Fibroblast of skin of back (primary cell): Measurements from ENCODE around the gene PCDH1.
"Not testable (repeated sequence)": the region's sequence is repeated elsewhere in the genome, so short reads cannot be mapped to it uniquely, and the experiment has no call there.

Source experiments
- DNase-seq: peaks from one replicate; pipeline ENCODE4 v3.0.0-alpha.2; 2013

PCDH1 gene

GRCh38 chr5:141898448-141899049, 20.3 kb upstream of the PCDH1 start:
- no peak for DNase-seq

DNA sequence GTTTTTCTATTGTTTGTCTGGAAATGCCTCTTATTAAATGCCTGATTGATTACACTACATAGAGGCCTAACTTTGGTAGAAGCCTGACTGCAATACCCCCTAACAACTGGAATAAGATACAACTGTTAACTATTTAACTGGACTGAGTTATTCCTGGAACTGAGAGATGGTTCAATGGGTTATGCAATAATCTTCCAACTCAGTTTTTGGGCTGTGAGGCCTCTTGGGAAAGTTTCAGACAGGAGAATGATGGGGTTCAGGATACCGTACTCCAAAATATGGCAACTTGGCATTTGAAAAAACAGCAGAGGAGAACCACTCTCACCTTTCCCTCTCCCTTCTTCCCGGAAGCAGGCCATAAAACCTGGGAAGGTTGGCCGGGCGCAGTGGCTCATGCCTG, 19.2 kb upstream of the PCDH1 start:
- DNase-seq: no peak

DNA sequence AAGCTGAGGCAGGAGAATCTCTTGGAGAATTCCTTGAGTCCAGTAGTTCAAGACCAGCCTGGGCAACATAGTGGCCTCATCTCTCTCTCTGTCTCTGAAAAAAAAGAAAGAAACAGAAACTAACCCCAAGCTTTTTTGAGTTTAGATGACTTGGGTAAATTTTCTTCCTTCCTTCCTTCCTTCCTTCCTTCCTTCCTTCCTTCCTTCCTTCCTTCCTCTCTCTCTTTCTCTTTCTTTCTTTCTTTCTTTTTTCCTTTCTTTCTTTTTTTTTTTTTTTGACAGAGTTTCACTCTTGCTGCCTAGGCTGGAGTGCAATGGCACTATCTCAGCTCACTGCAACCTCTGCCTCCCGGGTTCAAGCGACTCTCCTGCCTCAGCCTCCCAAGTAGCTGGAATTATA, 12.2 kb upstream of the PCDH1 start:
- not testable (repeated sequence) for DNase-seq

DNA sequence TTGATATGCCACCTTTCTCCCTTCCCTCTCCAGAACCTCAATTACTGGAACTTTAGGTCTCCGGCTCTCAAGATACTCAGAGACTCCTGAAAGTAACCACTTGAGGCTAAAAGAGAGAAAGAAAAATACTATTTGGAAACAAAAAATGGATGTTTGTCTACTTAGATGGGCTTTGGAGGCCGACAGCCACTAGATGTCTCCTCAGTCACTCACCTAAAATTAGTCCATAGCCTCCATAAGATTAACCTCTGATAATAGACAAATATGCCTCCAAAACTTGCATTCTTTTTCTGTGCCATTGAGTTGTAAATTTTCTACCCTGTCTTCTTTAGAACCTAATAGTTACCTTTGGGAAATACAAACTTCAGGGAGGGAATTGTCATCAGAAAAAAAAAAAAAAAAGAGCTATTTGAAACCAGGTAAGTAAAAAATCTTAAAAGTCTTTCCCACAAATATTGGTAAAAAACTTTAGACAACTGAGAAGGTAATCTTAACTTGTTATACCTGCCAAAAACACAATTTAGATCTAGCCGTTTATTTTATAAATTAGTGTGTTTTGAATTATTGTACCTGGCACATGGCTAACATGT, 11.2 kb upstream of the PCDH1 start:
- no peak for DNase-seq

GRCh38 chr5:141883892-141884318, 5.7 kb upstream of the PCDH1 start:
- DNase-seq: no peak

- DNase-seq: peak; percentile 44
Observed at GRCh38 chr5:141883184-141883891, 5.1 kb upstream of the PCDH1 start.

DNA sequence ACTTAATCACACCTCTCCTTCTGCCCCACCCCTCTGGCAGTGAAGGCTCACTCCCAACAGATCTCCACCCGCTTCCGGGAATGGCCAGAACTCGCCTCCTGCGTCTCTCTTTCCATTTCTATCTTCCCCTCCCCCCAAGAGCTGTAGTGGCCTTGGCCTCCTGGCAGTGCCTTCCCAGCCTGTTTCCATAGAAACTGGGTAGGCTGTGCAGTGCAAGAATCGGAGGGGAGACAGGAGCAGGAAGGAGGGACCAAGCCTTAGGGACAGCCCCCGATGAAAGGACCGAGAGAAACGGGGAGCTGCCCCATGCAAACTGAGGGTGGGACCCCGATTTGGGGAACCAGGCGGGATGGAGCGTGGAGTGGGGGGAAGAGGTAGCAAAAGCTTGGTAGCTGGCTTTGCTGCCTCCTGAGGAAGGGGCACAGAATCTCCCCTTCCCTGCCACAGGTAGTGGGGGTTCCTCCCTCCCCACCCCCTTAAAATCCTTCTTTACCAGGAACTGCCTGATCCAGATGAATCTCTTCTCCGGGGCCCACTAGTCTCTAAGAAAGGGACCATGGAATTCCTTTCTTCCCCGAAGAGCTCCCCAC, 4.5 kb upstream of the PCDH1 start:
- no peak for DNase-seq

DNA sequence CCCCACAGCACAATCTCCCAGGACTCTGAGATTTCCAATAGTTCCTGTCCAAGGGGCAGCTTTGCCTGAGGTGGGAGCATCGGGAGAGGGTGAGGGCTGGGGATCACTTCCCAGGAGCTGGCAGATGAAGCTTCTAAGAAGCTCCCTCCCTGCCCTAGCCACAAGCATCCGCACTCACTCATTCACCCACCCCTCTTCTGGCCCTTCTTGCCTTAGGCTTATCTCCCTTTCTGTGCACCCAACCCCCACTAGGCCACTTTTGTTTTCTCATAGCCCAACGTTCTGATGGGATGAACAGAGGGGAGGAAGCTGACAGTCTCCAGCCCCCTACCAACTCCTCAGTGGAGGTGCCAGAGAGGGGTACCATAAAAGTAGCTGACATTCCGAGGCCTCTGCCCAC, 3.7 kb upstream of the PCDH1 start:
- no peak for DNase-seq

GRCh38 chr5:141880961-141881801, 3.0 kb upstream of the PCDH1 start:
- DNase-seq: no peak

DNA sequence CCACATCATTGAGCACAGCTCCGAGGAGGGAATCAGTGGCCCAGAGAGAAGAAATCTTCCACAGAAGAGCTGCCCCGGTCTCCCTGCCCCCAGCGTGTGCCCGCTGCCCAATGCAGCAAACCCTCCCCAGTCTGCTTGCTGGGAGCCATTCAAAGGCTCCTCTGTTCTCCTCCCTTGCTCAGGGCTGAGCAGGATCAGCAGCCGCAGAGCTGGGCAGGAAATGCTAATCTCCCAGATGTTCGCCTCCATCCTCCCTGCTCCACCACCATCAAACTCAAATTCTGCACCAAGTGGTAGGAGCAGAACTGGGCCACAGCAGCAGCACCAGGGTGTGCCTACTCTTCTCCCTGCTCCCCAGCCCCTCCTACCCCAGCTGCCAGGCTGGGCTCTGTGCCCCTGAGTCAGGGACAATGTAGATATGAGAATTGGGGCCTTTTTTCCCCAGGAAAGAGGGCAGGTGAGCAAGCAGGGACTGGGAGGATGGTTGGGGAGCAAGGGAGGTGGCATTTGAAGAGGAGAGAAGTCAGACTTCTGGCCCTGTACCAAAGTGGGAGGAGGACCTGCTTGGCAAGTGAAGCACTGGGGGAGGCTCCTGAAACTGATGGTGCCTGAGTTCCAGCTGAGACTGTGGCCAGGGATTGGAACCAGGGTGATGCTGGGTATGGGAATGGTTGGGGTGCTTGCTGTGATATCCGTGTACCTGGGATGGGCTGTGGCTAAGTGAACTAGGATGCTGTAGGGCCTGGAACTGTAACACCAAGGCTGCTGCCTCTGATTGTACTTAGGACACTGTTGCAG, 1.9 kb upstream of the PCDH1 start:
- no peak for DNase-seq

DNA sequence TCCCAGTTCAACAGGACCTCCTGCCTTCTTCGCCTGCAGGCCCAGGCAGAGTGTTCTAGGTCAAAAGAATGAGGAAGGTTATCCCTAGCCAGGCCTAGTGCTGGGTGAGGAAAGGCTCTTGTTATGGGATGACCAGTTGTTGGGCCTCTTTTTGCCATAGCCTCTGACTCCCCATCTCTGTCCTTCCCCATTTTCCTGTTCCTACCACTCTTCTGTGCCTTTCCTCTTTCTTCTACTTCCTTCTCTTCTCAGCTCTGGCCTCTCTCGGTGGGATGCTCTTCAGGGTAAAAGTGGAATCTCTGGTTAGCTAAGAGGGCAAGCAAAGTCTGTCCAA, 1.2 kb upstream of the PCDH1 start:
- DNase-seq: no peak

DNA sequence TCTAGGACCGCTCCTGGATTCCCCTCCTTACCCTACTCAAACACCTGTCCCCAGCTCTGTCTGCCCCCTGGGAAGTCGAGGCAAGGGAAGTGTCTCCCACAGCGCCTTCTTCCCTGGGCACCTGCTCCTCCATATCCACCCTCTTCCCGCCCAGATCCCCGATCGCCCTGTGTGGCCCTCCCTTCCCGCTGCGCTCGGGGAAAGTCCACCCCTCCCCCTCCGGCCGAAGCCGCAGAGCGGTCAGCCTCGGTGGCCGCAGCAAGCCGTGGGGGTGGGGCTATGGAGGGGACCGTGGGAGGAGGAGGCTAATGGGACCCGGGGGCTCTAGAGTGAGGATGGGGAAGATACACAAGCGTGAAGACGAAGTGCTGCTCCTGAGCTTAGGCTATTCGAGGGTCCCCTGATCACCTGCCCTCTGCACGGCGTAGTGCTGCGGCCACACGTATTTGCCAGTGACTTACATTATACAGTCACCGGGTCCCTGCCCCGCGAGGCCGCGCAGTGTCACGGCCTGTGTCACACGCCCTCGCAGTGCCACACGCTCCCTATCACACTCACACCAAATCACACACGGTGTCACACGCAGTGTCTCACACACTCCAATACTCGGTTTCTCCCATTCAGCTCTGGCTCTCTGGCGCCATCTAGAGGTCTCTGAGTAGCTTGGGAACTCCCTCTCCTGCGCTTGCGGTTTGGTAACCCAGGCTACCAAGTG, 658 bp upstream of the PCDH1 start:
- peak; percentile 90 for DNase-seq

DNA sequence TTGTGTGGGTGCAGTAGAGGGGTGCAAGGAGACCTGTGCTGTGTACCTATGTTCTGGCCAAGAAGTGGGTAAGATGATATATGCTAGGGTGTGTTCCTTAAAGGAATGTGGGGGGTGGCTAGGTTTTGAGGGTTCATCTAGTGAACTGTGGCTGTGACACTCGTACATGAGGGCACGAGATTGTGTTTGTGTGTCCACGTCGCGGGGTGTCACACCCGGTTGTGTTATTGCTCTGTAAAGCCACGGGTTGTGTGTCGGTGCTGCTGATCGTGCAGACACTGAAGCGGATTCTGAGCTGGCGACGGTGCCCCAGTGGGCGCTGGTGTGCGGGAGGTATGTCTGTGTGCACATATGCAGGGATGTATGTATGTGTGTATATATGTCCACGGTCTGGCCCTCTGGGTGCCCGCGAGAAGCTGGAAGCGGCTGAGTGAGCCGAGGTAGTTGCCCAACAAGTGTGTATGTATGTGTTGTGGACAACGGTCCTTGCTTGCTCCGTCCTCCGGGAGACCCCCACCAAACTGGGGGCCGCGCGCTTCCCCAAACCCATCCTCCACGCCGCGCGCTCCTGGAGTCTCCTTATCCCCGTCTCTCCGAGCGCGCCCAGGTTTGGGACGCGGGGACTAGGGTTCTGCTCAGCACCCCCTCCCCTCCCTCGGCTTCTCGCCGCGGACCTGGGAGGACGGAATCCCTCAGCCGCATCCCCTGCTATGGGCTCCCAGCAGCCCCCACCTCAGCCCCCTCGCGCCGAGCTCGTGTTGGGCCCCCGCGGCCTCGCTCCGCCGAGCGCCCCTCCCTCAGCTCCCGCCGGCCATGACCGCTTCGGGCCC, 639 bp downstream of the PCDH1 start:
- DNase-seq: no peak

DNA sequence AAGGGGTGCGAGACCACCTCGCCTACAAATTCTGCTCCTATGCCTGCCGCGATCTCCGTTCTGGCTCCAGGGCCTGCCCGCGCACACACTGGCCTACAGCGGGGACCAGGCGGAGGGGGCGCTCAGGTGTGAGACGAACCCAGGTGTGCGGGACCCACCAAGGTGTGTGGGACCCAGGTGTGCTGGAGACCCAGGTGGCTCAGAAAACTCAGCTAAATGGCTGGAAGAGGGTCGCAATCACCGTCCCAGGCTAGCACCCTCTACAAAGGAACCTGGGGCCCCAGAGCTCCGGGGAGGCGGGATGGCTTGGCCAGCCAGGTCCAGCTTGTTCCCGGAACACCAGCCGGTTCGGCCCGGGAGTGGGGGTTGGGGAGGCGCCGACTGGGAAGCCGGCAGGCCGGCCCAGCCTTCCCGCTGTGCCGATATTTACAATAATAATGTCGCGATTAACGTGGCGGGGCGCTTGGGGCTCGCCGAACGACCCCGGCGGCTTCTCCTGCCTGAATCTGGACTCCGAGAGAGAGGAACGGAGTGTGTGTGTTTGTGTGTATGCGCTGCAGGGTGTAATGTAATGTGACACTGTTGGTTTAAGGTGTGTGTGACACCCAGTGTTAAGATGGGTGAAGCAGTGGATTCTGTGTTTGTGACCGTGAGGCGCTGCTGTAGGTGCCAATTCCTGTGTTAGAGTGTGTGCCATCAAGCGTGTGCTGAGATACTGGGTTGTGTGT, 1.4 kb downstream of the PCDH1 start:
- DNase-seq: no peak

DNA sequence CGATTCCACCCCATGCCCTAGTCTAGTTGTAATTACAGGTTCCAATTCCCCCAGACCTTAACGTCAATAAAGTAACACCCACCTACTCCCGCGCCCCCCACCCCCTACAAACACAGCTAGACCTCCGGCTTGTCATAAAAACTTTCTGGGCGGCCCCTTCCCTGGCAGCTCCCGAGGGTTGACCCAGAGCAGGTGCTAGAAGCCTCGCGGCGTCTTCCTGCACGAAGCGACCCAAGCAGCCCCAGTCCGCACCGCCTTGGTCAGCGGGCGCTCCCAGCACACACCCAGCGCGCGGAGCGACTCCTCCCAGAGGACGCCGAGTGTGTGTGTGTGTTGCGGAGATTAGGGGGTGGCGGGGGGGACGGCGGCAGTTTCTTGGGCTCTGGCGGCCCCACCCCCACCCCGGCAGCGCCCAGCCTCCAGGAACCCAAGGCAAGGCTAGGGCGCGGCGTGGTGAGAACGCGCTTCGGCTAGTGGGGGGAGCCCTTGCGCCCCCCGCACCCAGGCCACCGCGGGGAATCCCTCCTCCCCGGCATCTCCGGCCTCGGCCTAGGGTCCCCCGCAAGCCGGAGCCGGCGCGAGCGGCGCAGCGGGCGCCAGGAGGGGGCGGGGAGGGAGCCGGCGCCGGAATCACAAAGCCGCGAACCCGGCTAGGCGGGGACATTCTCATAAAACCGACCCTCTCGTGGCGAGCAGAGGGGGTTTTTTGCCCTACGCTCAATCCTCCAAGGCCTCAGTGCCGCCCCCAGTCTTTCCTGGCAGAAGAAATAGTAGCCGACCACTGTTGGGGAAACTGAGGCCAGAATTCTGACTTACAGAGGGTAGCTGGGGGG, 2.2 kb downstream of the PCDH1 start:
- DNase-seq: no peak

- no peak for DNase-seq
Observed at GRCh38 chr5:141875022-141875740, 3.0 kb downstream of the PCDH1 start.

DNA sequence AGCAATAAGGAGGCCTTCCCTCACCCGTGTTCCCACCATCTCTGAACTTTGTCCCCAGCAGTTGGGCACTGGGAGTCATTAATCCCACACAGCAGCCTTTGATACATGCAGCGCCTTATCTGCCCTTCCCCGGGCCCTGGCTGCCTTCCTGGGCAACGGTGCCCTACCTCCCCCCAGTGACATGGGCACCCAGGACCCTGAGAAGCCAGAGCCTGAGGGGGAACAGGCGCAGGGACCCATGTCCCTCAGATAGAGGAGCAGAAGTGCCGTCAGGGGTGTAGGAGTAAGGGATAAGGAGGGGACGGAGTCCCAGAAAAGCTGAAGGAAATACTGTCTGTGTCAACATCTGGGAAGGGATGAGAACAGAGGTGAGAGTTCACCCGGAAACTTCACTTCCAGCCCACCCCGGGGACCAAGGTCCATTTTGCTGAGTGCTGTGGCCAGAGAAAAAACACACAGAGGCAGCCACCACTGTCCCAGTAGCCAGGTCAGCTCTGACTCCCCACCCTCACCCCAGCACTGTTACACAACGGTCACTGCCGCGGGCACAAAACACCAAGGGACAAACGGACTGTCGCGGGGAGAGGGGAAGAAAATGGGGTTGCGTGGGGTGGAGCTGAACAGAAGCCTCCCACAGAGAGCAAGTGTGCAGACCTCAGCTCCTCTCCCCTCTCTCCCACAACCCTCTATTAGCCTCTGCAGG, 3.8 kb downstream of the PCDH1 start:
- no peak for DNase-seq

DNA sequence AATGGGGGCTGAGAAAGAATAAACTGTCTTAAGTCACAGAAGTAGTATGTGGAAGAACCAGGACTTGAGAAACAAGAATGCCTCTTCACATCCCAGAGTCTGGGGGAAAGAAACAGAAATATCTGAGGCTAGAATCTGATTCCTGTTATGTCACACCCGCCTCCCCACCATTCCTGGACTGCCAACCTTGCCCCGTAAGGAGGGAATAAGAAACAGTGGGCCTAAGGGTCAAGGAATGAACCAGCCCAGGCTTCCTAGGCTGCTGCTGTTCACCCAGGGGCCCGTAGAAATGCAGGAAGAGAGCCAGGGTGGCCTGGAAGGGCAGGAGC, 4.3 kb downstream of the PCDH1 start:
- no peak for DNase-seq
